GM18511 (cell line): ENCODE data around the gene SRRM4.

Source experiments
- ATAC-seq: cut with Tn5 transposase; IDR thresholded peaks from one replicate; pipeline ENCODE4 v1.9.1; 2021; ENCODE audit warnings: mild to moderate bottlenecking, moderate library complexity; ENCODE audit not compliant: unreplicated experiment

Gene SRRM4

GRCh38 chr12:119115296-119115905 lies 134.1 kb downstream of the SRRM4 start:
- no peak for ATAC-seq

GRCh38 chr12:119117936-119118335 lies 136.6 kb downstream of the SRRM4 start:
- ATAC-seq = no peak

GRCh38 chr12:119118625-119119024 lies 137.3 kb downstream of the SRRM4 start:
- no peak for ATAC-seq

GRCh38 chr12:119122047-119122446 lies 140.7 kb downstream of the SRRM4 start:
- no peak for ATAC-seq

GRCh38 chr12:119122751-119123150 lies 141.4 kb downstream of the SRRM4 start:
- ATAC-seq = no peak

GRCh38 chr12:119128527-119128926 lies 147.2 kb downstream of the SRRM4 start:
- no peak for ATAC-seq

- no peak for ATAC-seq
Observed at GRCh38 chr12:119129827-119130434, 148.6 kb downstream of the SRRM4 start.

GRCh38 chr12:119130523-119130922 lies 149.2 kb downstream of the SRRM4 start:
- ATAC-seq = no peak

- no peak for ATAC-seq
Observed at GRCh38 chr12:119134284-119135072, 153.1 kb downstream of the SRRM4 start.

- no peak for ATAC-seq
Observed at GRCh38 chr12:119136811-119137410, 155.6 kb downstream of the SRRM4 start.

- no peak for ATAC-seq
Observed at GRCh38 chr12:119139448-119139847, 158.1 kb downstream of the SRRM4 start.

GRCh38 chr12:119145367-119145766 lies 164.0 kb downstream of the SRRM4 start:
- no peak for ATAC-seq

- ATAC-seq = no peak
Observed at GRCh38 chr12:119147847-119148448, 166.6 kb downstream of the SRRM4 start.

GRCh38 chr12:119149270-119149669 lies 167.9 kb downstream of the SRRM4 start:
- ATAC-seq = no peak

GRCh38 chr12:119151445-119152026 lies 170.2 kb downstream of the SRRM4 start:
- ATAC-seq = no peak

- ATAC-seq = no peak
Observed at GRCh38 chr12:119153477-119154434, 172.4 kb downstream of the SRRM4 start.

- no peak for ATAC-seq
Observed at GRCh38 chr12:119154435-119154818, 173.1 kb downstream of the SRRM4 start.

GRCh38 chr12:119156401-119157044 lies 175.2 kb downstream of the SRRM4 start:
- no peak for ATAC-seq

GRCh38 chr12:119157528-119157927 lies 176.2 kb downstream of the SRRM4 start:
- ATAC-seq = no peak
